ENCODE measurements around the gene NRXN3.

DNA sequence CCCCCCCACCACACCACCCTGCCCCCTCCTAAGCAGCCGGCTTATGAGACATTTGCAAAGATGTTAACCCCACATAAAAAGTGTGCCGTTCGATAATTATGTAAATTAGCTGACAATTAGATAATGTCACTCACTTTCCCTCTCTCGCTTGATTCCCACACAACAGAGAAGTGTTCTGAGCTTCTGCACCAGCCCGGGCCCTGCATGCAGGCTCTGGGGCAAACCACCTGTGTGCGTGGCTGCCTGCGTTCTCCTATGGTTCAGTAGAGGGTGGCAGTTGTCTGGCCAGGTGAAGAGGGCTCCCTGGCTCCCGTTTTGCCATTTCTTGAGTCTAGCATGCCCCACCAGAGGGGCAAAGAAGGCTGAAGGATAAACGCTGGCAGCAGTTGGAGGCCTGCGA is 68.0 kb downstream of the NRXN3 start:
- TF ChIP-seq EP300 (conservative IDR thresholded peaks at IDR 0.05; ENCODE audit: poor library complexity, severe bottlenecking) (no peak), POLR2AphosphoS5 (IDR thresholded peaks at IDR 0.05) (no peak)
- TF ChIP-seq, protein P1, sequence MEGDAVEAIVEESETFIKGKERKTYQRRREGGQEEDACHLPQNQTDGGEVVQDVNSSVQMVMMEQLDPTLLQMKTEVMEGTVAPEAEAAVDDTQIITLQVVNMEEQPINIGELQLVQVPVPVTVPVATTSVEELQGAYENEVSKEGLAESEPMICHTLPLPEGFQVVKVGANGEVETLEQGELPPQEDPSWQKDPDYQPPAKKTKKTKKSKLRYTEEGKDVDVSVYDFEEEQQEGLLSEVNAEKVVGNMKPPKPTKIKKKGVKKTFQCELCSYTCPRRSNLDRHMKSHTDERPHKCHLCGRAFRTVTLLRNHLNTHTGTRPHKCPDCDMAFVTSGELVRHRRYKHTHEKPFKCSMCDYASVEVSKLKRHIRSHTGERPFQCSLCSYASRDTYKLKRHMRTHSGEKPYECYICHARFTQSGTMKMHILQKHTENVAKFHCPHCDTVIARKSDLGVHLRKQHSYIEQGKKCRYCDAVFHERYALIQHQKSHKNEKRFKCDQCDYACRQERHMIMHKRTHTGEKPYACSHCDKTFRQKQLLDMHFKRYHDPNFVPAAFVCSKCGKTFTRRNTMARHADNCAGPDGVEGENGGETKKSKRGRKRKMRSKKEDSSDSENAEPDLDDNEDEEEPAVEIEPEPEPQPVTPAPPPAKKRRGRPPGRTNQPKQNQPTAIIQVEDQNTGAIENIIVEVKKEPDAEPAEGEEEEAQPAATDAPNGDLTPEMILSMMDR (IDR thresholded peaks at IDR 0.05; ENCODE audit: poor library complexity, severe bottlenecking): no peak
